OCI-LY1 (cell line): ENCODE results near the gene PDCD1LG2.

ENCODE experiments used
- H2AFZ ChIP-seq: fragments of 200-600 bp; sonication (generic), shearing (Covaris generic); 2 replicates; pipeline ENCODE4 v1.6.0; 2014; ENCODE audit warnings: antibody characterized with exemption, mild to moderate bottlenecking, low read length
- H3F3A ChIP-seq: fragments of 200-600 bp; sonication (generic), shearing (Covaris generic); 2 replicates; pipeline ENCODE4 v1.6.0; 2014; ENCODE audit warnings: mild to moderate bottlenecking, antibody characterized with exemption, low read length, moderate library complexity; ENCODE audit not compliant: insufficient read depth
- H3K27ac ChIP-seq: fragments of 200-600 bp; sonication (generic); 2 replicates; pipeline ENCODE4 v1.5.1; 2014; ENCODE audit warnings: low read length, mixed run types, mild to moderate bottlenecking, low read depth; ENCODE audit not compliant: poor library complexity, severe bottlenecking
- H3K27me3 ChIP-seq: fragments of 200-600 bp; sonication (generic); 2 replicates; pipeline ENCODE4 v1.6.0; 2014; ENCODE audit warnings: antibody characterized with exemption, mild to moderate bottlenecking, low read length, moderate library complexity; ENCODE audit not compliant: insufficient read depth
- H3K36me3 ChIP-seq: fragments of 200-600 bp; sonication (generic); 2 replicates; pipeline ENCODE4 v1.6.1; 2014; ENCODE audit warnings: mild to moderate bottlenecking, antibody characterized with exemption, low read length, moderate library complexity, mixed read lengths; ENCODE audit not compliant: insufficient read depth
- H3K4me1 ChIP-seq: fragments of 200-600 bp; sonication (generic); 2 replicates; pipeline ENCODE4 v1.5.1; 2014; ENCODE audit warnings: mild to moderate bottlenecking, low read length, moderate library complexity; ENCODE audit not compliant: insufficient read depth, severe bottlenecking
- H3K4me2 ChIP-seq: fragments of 200-600 bp; sonication (generic), shearing (Covaris generic); 2 replicates; pipeline ENCODE4 v1.6.1; 2014; ENCODE audit warnings: low read length
- H3K4me3 ChIP-seq: fragments of 200-600 bp; sonication (generic); 2 replicates; pipeline ENCODE4 v1.5.1; 2014; ENCODE audit warnings: low read length, low read depth, mild to moderate bottlenecking, mixed read lengths; ENCODE audit not compliant: poor library complexity, severe bottlenecking
- H3K79me2 ChIP-seq: fragments of 200-600 bp; shearing (Covaris generic); 2 replicates; pipeline ENCODE4 v1.6.1; 2016; ENCODE audit warnings: mixed run types, low read length, mixed read lengths; ENCODE audit not compliant: insufficient read depth
- H3K9ac ChIP-seq: fragments of 200-600 bp; sonication (generic), shearing (Covaris generic); 2 replicates; pipeline ENCODE4 v1.6.1; 2014; ENCODE audit warnings: mild to moderate bottlenecking, low read length, mixed read lengths
- H3K9me2 ChIP-seq: fragments of 200-600 bp; sonication (generic), shearing (Covaris generic); 2 replicates; pipeline ENCODE4 v1.6.1; 2014; ENCODE audit warnings: low read depth, mild to moderate bottlenecking, low read length, mixed read lengths
- H3K9me3 ChIP-seq: fragments of 200-600 bp; shearing (Covaris generic); 2 replicates; pipeline ENCODE4 v1.6.1; 2014; ENCODE audit warnings: low read length, mixed read lengths
- H4K20me1 ChIP-seq: fragments of 200-600 bp; sonication (generic), shearing (Covaris generic); 2 replicates; pipeline ENCODE4 v1.6.0; 2016; ENCODE audit warnings: mild to moderate bottlenecking, low read length; ENCODE audit not compliant: insufficient read depth
- EZH2 ChIP-seq: fragments of 200-600 bp; sonication (generic), shearing (Covaris generic); IDR thresholded peaks from 2 replicates; pipeline ENCODE4 v1.8.0; 2017; ENCODE audit warnings: borderline replicate concordance, mixed run types, mild to moderate bottlenecking, antibody characterized with exemption, low read length, moderate library complexity, mixed read lengths
- TF ChIP-seq, protein P1 (sequence below): fragments of 200-600 bp; sonication (generic), shearing (Covaris generic); IDR thresholded peaks from 2 replicates; pipeline ENCODE4 v1.5.1; 2017; ENCODE audit warnings: mild to moderate bottlenecking, antibody characterized with exemption, low read length, moderate library complexity, mixed read lengths

The PDCD1LG2 gene

DNA sequence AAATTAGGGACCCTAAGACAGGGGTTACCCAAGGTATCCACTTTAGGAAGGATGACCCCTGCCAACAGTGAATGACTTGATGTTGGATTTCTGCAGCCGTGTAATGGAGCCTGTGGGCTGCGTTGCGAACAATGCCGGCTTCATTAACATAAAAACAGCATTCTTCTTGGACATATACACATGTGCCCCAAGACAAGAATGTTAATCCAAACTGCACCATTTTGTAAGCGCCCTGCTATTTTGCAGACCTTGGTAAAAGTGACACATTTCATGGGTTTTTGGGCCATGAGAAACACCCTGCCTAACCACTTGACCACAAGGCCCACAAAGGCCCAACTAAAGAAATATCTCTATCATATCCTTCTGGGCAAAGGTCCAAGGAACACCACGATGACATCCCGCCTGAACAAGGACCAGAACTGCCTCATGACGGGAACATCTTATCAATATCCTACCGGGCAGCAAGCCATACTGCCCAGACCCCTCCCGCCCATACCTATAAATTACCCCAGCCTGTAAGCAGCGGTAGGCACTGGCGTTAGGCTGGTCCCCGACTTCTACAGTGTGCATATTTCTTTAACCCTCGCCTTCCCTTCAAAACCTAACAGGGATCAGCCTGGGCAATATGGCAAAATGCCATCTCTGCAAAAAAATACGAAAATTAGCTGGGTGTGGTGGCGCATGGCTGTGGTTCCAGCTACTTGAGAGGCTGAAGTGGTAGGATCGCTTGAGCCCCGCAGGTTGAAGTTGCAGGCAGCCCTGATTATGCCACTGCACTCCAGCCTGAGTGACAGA, 9.7 kb upstream of the PDCD1LG2 start:
- peaks cover 2% of the 10 kb centered on the region; the same call in 1 of the 2 replicates for H3K9me3 ChIP-seq
- no peak overlapping the region for H3K27ac ChIP-seq
- H3K4me3 ChIP-seq: no peak overlapping the region
- no peak overlapping the region for H2AFZ ChIP-seq
- no peaks in the 10 kb centered on the region for H3K9me2 ChIP-seq
- no peaks in the 10 kb centered on the region for H3F3A ChIP-seq
- H4K20me1 ChIP-seq: no peaks in the 10 kb centered on the region
- H3K4me2 ChIP-seq: no peak overlapping the region
- H3K79me2 ChIP-seq: no peaks in the 10 kb centered on the region
- H3K4me1 ChIP-seq: no peaks in the 10 kb centered on the region
- H3K9ac ChIP-seq: no peak overlapping the region
- H3K27me3 ChIP-seq: no peaks in the 10 kb centered on the region
- no peaks in the 10 kb centered on the region for H3K36me3 ChIP-seq
- TF ChIP-seq EZH2: no peak
- TF ChIP-seq, protein P1, sequence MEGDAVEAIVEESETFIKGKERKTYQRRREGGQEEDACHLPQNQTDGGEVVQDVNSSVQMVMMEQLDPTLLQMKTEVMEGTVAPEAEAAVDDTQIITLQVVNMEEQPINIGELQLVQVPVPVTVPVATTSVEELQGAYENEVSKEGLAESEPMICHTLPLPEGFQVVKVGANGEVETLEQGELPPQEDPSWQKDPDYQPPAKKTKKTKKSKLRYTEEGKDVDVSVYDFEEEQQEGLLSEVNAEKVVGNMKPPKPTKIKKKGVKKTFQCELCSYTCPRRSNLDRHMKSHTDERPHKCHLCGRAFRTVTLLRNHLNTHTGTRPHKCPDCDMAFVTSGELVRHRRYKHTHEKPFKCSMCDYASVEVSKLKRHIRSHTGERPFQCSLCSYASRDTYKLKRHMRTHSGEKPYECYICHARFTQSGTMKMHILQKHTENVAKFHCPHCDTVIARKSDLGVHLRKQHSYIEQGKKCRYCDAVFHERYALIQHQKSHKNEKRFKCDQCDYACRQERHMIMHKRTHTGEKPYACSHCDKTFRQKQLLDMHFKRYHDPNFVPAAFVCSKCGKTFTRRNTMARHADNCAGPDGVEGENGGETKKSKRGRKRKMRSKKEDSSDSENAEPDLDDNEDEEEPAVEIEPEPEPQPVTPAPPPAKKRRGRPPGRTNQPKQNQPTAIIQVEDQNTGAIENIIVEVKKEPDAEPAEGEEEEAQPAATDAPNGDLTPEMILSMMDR: no peak

DNA sequence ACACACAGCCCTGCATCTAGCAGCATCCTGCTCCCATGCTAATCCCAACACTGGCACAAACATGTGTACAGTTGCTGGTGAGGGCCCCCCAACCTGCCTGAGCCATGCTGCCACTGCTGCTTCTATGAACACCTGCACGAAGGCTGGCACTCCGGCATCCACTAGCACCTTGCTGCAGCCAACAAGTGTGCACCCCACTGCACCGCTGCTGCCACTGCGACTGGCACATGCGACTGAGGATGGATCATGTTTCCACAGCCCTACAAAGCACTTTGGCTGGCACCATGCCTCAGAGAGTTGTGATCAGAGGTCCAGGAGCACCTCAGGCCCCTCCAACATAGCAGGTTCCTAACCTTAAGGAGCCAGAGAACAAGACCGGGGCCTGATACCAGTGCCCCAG, 7.8 kb upstream of the PDCD1LG2 start:
- H3K4me1 ChIP-seq: no peaks in the 10 kb centered on the region
- H3K27me3 ChIP-seq: no peaks in the 10 kb centered on the region
- H3F3A ChIP-seq: no peaks in the 10 kb centered on the region
- H3K4me3 ChIP-seq: no peak overlapping the region
- no peaks in the 10 kb centered on the region for H4K20me1 ChIP-seq
- H3K9me2 ChIP-seq: no peaks in the 10 kb centered on the region
- no peaks in the 10 kb centered on the region for H3K79me2 ChIP-seq
- H3K9ac ChIP-seq: no peak overlapping the region
- peaks cover 2% of the 10 kb centered on the region; the same call in 1 of the 2 replicates for H3K9me3 ChIP-seq
- H2AFZ ChIP-seq: no peak overlapping the region
- H3K27ac ChIP-seq: no peak overlapping the region
- no peak overlapping the region for H3K4me2 ChIP-seq
- TF ChIP-seq, protein P1: no peak
- no peak for TF ChIP-seq EZH2
- H3K36me3 ChIP-seq: no peaks in the 10 kb centered on the region

DNA sequence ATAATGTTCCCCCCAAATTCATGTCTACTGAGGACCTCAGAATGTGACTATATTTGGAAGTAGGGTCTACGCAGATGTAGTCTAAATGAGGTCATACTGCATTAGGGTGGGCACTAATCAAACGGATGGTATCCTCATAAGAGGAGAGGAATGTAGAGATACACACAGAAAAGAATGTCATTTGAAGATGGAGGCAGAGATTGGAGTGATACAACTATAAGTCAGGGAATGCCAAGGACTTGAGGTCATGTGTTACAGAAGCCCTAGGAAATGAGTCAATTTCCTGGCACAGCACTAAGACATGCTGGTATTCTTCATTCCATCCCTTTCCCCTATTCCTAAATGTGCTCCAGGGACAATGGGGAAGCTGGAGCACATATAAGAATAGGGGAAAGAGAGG, 758 bp upstream of the PDCD1LG2 start:
- Histone ChIP-seq H3K4me1 (no peaks in the 10 kb centered on the region), H3K9me3 (no peaks in the 10 kb centered on the region), H3K9ac (no peak overlapping the region), H3K27me3 (no peaks in the 10 kb centered on the region), H3K4me2 (no peak overlapping the region), H3F3A (no peaks in the 10 kb centered on the region), H3K36me3 (no peaks in the 10 kb centered on the region), H3K4me3 (no peak overlapping the region), H3K9me2 (no peaks in the 10 kb centered on the region), H4K20me1 (no peaks in the 10 kb centered on the region), H3K27ac (no peak overlapping the region), H2AFZ (no peak overlapping the region), H3K79me2 (no peaks in the 10 kb centered on the region)
- TF ChIP-seq, protein P1: no peak
- no peak for TF ChIP-seq EZH2
